ENCODE measurements around the gene SULT1B1.
"Not testable (repeated sequence)": the region's sequence is repeated elsewhere in the genome, so short reads cannot be mapped to it uniquely, and the experiment has no call there.

SULT1B1 gene

GRCh38 chr4:69760455-69760854 lies at the start of gene SULT1B1:
Gene SULT1B1 (minus strand): TSS chr4:69760620. CDS start chr4:69755217, 5,403 bp downstream.
- peak; percentile 95 for DNase-seq (ENCODE audit: low read depth)

GRCh38 chr4:69800599-69800998 lies 40.2 kb upstream of the SULT1B1 start:
- peak; percentile 72 for DNase-seq (ENCODE audit: low read depth)

- DNase-seq (ENCODE audit: low read depth) = no peak
Observed at GRCh38 chr4:69799337-69799736, 38.9 kb upstream of the SULT1B1 start.

GRCh38 chr4:69793732-69794131 lies 33.3 kb upstream of the SULT1B1 start:
- no peak for DNase-seq (ENCODE audit: low read depth)

- no peak for DNase-seq (ENCODE audit: low read depth)
Observed at GRCh38 chr4:69787879-69788278, 27.5 kb upstream of the SULT1B1 start.

GRCh38 chr4:69786547-69786946 lies 26.1 kb upstream of the SULT1B1 start:
- no peak for DNase-seq (ENCODE audit: low read depth)

- no peak for DNase-seq (ENCODE audit: low read depth)
Observed at GRCh38 chr4:69785211-69785831, 24.9 kb upstream of the SULT1B1 start.

- no peak for DNase-seq (ENCODE audit: low read depth)
Observed at GRCh38 chr4:69782651-69783310, 22.4 kb upstream of the SULT1B1 start.

GRCh38 chr4:69781458-69782418 lies 21.3 kb upstream of the SULT1B1 start:
- DNase-seq (ENCODE audit: low read depth) = no peak

- no peak for DNase-seq (ENCODE audit: low read depth)
Observed at GRCh38 chr4:69780141-69780540, 19.7 kb upstream of the SULT1B1 start.

GRCh38 chr4:69776696-69777095 lies 16.3 kb upstream of the SULT1B1 start:
- no peak for DNase-seq (ENCODE audit: low read depth)

- no peak for DNase-seq (ENCODE audit: low read depth)
Observed at GRCh38 chr4:69775321-69775867, 15.0 kb upstream of the SULT1B1 start.

- no peak for DNase-seq (ENCODE audit: low read depth)
Observed at GRCh38 chr4:69773484-69773883, 13.1 kb upstream of the SULT1B1 start.

GRCh38 chr4:69768554-69768953 lies 8.1 kb upstream of the SULT1B1 start:
- not testable (repeated sequence) for DNase-seq (ENCODE audit: low read depth)

GRCh38 chr4:69765751-69766150 lies 5.3 kb upstream of the SULT1B1 start:
- no peak for DNase-seq (ENCODE audit: low read depth)

- peak; percentile 56 for DNase-seq (ENCODE audit: low read depth)
Observed at GRCh38 chr4:69764311-69764710, 3.9 kb upstream of the SULT1B1 start.

GRCh38 chr4:69763233-69763632 lies 2.8 kb upstream of the SULT1B1 start:
- no peak for DNase-seq (ENCODE audit: low read depth)

- no peak for DNase-seq (ENCODE audit: low read depth)
Observed at GRCh38 chr4:69759189-69759604, 1.2 kb downstream of the SULT1B1 start.

- no peak for DNase-seq (ENCODE audit: low read depth)
Observed at GRCh38 chr4:69757464-69757863, 3.0 kb downstream of the SULT1B1 start.

- DNase-seq (ENCODE audit: low read depth) = no peak
Observed at GRCh38 chr4:69754926-69755580, 5.4 kb downstream of the SULT1B1 start.

- peak; percentile 33 for DNase-seq (ENCODE audit: low read depth)
Observed at GRCh38 chr4:69753686-69754085, 6.7 kb downstream of the SULT1B1 start.

- DNase-seq (ENCODE audit: low read depth) = no peak
Observed at GRCh38 chr4:69750346-69750745, 10.1 kb downstream of the SULT1B1 start.

Measured in fibroblast of gingiva (primary cell).